GM18507 (cell line): ENCODE data around the gene CDK4.

Source experiments
- DNase-seq: peaks from one replicate; pipeline ENCODE4 v3.0.0; 2011; ENCODE audit warnings: low read depth; ENCODE audit not compliant: insufficient read length; ENCODE audit errors: extremely low spot score
- FAIRE-seq: peaks from 2 replicates; lab custom pipeline; 2011; peaks lifted over from hg19 to GRCh38; lab: Jason Lieb, UNC

CDK4 gene

GRCh38 chr12:57741844-57742738 is 10.0 kb downstream of the CDK4 start:
- DNase-seq: peak; percentile 65

GRCh38 chr12:57741413-57741789 is 10.7 kb downstream of the CDK4 start:
- FAIRE-seq (no peak), DNase-seq (no peak)

More at GRCh38 chr12:57741844-57742738, 10.0 kb downstream of the CDK4 start:
- FAIRE-seq: peak; percentile 83

GRCh38 chr12:57740656-57741412 is 11.3 kb downstream of the CDK4 start:
- peak; percentile 81 for FAIRE-seq
- peak; percentile 65 for DNase-seq

- no peak for FAIRE-seq
- no peak for DNase-seq
These were observed 12.1 kb downstream of the CDK4 start for GRCh38 chr12:57739914-57740538.

- FAIRE-seq: no peak
- no peak for DNase-seq
These were observed 12.7 kb downstream of the CDK4 start for GRCh38 chr12:57739387-57739786.

- no peak for DNase-seq
- no peak for FAIRE-seq
These were observed 13.4 kb downstream of the CDK4 start, which contains the start of gene AGAP2 for GRCh38 chr12:57738661-57739237. AGAP2 (minus strand) TSS chr12:57738742; CDS start chr12:57738246, 496 bp downstream.

- FAIRE-seq (no peak), DNase-seq (no peak)
These were observed 14.3 kb downstream of the CDK4 start for GRCh38 chr12:57737467-57738460.

GRCh38 chr12:57736741-57737466 is 15.2 kb downstream of the CDK4 start:
- no peak for DNase-seq
- no peak for FAIRE-seq

GRCh38 chr12:57735952-57736740 is 16.0 kb downstream of the CDK4 start:
- FAIRE-seq (no peak), DNase-seq (no peak)

- DNase-seq: no peak
- no peak for FAIRE-seq
These were observed 16.8 kb downstream of the CDK4 start for GRCh38 chr12:57735198-57735855.

GRCh38 chr12:57734591-57734990 is 17.5 kb downstream of the CDK4 start:
- FAIRE-seq: no peak

GRCh38 chr12:57733928-57734327 is 18.2 kb downstream of the CDK4 start:
- DNase-seq (no peak), FAIRE-seq (no peak)

More at GRCh38 chr12:57734591-57734990, 17.5 kb downstream of the CDK4 start:
- DNase-seq: no peak

- DNase-seq (no peak), FAIRE-seq (no peak)
These were observed 19.1 kb downstream of the CDK4 start for GRCh38 chr12:57732726-57733593.

GRCh38 chr12:57732270-57732669 is 19.8 kb downstream of the CDK4 start:
- no peak for FAIRE-seq
- DNase-seq: no peak

- FAIRE-seq: no peak
These were observed 20.6 kb downstream of the CDK4 start for GRCh38 chr12:57731411-57732080.

More at GRCh38 chr12:57731411-57732080, 20.6 kb downstream of the CDK4 start:
- no peak for DNase-seq
